ENCODE measurements around the gene SPSB2.

SPSB2 gene

DNA sequence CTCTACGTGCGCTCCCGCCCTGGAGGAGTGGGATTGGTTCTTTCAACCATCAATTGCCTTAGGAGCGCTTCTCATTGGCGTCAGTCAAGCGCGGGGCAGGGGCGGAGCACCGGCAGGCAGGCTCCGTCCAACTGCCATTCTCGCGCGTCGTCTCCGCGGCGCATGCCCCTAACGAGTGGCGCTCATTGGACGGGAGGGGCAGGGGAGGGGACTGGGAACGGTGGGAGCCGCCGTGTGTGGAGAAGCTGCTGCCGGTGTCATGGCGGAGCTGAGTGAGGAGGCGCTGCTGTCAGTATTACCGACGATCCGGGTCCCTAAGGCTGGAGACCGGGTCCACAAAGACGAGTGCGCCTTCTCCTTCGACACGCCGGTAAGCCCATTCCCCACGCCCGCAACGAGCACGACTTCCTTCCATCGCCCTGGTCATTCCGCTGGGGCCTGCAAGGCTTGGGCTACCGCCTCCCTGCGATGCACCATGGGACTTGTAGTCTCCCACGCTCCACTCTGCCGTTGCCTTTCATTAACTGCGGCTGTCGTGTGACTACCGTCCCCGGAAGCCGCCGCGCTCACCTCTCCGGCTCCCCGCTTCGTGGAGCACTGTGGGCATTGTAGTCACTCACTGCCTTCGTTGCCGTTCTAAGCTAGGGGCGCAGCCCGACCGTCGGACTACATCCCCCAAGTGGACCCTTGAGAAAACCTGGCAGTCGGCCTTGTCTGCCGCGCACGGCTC is 21.0 kb downstream of the SPSB2 start, which contains the start of gene USP5:
Gene USP5 (plus strand): TSS at position 230 of the 730 bp plus-strand sequence. CDS start 30 bp downstream, at position 260.
- Histone ChIP-seq H3K4me3 (ENCODE audit: low read length, poor library complexity, severe bottlenecking) (peak within 1 kb of the TSS; percentile 82), H3K79me2 (ENCODE audit: insufficient read depth, low read length) (peaks cover 62% of the 10 kb centered on the region)
- no peak for TF ChIP-seq EZH2phosphoT487 (IDR thresholded peaks at IDR 0.05; ENCODE audit: borderline replicate concordance)
- TF ChIP-seq, protein P1, sequence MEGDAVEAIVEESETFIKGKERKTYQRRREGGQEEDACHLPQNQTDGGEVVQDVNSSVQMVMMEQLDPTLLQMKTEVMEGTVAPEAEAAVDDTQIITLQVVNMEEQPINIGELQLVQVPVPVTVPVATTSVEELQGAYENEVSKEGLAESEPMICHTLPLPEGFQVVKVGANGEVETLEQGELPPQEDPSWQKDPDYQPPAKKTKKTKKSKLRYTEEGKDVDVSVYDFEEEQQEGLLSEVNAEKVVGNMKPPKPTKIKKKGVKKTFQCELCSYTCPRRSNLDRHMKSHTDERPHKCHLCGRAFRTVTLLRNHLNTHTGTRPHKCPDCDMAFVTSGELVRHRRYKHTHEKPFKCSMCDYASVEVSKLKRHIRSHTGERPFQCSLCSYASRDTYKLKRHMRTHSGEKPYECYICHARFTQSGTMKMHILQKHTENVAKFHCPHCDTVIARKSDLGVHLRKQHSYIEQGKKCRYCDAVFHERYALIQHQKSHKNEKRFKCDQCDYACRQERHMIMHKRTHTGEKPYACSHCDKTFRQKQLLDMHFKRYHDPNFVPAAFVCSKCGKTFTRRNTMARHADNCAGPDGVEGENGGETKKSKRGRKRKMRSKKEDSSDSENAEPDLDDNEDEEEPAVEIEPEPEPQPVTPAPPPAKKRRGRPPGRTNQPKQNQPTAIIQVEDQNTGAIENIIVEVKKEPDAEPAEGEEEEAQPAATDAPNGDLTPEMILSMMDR (conservative IDR thresholded peaks at IDR 0.05; ENCODE audit: low read length), result no peak

DNA sequence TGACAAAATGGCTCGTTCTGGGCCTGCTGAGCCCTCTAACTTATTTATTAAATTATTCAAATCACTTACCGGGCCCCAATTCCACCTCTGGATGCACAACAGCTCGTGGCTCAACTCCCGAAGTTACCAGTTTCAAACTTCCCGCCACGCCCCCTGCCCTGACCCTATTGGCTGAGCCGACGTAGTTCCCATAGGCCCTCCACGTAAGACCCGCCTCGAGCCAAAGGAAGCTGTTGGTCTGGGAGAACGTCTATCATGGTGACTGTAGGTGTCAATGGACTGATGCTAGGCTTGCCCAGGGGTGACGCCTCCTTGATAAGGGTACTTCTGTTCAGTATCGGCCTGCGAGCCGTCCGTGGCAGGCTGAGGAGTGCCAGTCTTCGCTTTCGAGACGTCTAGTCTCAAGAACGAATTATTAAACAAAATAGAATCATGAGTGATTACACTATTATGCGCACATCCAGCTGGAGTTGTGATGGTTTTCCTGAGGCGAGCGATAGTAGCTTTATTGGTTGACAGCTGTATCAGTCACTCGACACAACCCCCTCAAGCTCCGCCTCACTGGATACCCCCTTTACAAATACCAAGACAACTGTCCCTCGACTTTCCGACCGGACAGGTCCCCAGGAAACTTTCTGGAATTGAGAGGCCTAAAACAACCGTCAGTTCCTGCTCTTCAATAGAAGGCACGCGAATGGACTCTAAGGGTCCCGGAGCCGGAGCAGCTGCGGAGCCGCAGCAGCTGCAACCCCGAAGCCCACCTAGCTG is 21.8 kb downstream of the SPSB2 start, which contains the start of gene CDCA3:
Gene CDCA3 (minus strand): TSS at position 134 of the 768 bp plus-strand sequence. CDS start 334 bp downstream, outside the sequence.
- no peak for TF ChIP-seq EZH2phosphoT487 (IDR thresholded peaks at IDR 0.05; ENCODE audit: borderline replicate concordance)
- TF ChIP-seq, protein P1 (conservative IDR thresholded peaks at IDR 0.05; ENCODE audit: low read length), result no peak
- peaks cover 4% of the 10 kb centered on the region for H3F3A ChIP-seq (ENCODE audit: low read depth)
- peak within 1 kb of the TSS; percentile 95 for H3K9ac ChIP-seq (ENCODE audit: low read depth, low read length, poor library complexity, severe bottlenecking)
- peaks cover 24% of the 10 kb centered on the region for H4K20me1 ChIP-seq (ENCODE audit: insufficient read depth, low read length, poor library complexity, severe bottlenecking)
- no peaks in the 10 kb centered on the region for H3K9me2 ChIP-seq (replicated peaks; ENCODE audit: low read depth, low read length)
- peak within 1 kb of the TSS; percentile 82 for H3K4me3 ChIP-seq (ENCODE audit: low read length, poor library complexity, severe bottlenecking)
- no peaks in the 10 kb centered on the region for H3K27me3 ChIP-seq (ENCODE audit: insufficient read depth, low read length, poor library complexity, severe bottlenecking)
- H2AFZ ChIP-seq (ENCODE audit: low read length), result peak within 1 kb of the TSS; percentile 71
- H3K4me1 ChIP-seq (ENCODE audit: insufficient read depth, low read length, poor library complexity, severe bottlenecking), result peaks cover 42% of the 10 kb centered on the region
- peaks cover 32% of the 10 kb centered on the region; the same call in 1 of the 2 replicates for H3K36me3 ChIP-seq (ENCODE audit: insufficient read depth, low read length)
- peaks cover 69% of the 10 kb centered on the region for H3K79me2 ChIP-seq (ENCODE audit: insufficient read depth, low read length)
- peak within 1 kb of the TSS; percentile 90 for H3K4me2 ChIP-seq (ENCODE audit: low read depth, low read length, poor library complexity, severe bottlenecking)
- H3K9me3 ChIP-seq (ENCODE audit: insufficient read depth, low read depth, low read length), result no peaks in the 10 kb centered on the region

More for the DNA sequence above, 21.0 kb downstream of the SPSB2 start, which contains the start of gene USP5:
- H3F3A ChIP-seq (ENCODE audit: low read depth), result peaks cover 4% of the 10 kb centered on the region
- H3K4me1 ChIP-seq (ENCODE audit: insufficient read depth, low read length, poor library complexity, severe bottlenecking), result peaks cover 42% of the 10 kb centered on the region
- H4K20me1 ChIP-seq (ENCODE audit: insufficient read depth, low read length, poor library complexity, severe bottlenecking), result peaks cover 24% of the 10 kb centered on the region
- H3K4me2 ChIP-seq (ENCODE audit: low read depth, low read length, poor library complexity, severe bottlenecking), result peak within 1 kb of the TSS; percentile 90
- no peaks in the 10 kb centered on the region for H3K27me3 ChIP-seq (ENCODE audit: insufficient read depth, low read length, poor library complexity, severe bottlenecking)
- H3K9me3 ChIP-seq (ENCODE audit: insufficient read depth, low read depth, low read length), result no peaks in the 10 kb centered on the region
- H3K9ac ChIP-seq (ENCODE audit: low read depth, low read length, poor library complexity, severe bottlenecking), result peak within 1 kb of the TSS; percentile 95
- H3K36me3 ChIP-seq (ENCODE audit: insufficient read depth, low read length), result peaks cover 32% of the 10 kb centered on the region; the same call in 1 of the 2 replicates
- peak within 1 kb of the TSS; percentile 71 for H2AFZ ChIP-seq (ENCODE audit: low read length)
- H3K9me2 ChIP-seq (replicated peaks; ENCODE audit: low read depth, low read length), result no peaks in the 10 kb centered on the region

DNA sequence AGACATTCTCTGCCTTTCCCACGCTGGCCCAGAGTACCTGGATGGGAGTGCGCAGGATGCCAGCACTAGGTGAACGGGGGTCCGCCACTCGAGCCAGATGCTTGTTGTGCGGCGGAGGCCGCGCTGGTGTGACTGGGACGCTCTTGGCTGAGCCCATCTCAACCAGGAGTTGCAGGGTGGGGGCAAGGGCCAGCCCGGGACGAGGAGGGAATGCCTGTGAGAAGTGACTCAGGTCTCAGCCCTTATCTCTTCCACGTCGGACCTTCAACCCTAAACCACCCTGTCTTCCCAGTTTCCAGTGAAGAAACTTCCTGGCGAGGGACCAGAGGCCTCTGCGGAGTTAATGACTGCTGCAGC is 22.3 kb downstream of the SPSB2 start:
- Histone ChIP-seq H3K27me3 (ENCODE audit: insufficient read depth, low read length, poor library complexity, severe bottlenecking) (no peaks in the 10 kb centered on the region), H3K36me3 (ENCODE audit: insufficient read depth, low read length) (peaks cover 32% of the 10 kb centered on the region; the same call in 1 of the 2 replicates), H4K20me1 (ENCODE audit: insufficient read depth, low read length, poor library complexity, severe bottlenecking) (peaks cover 24% of the 10 kb centered on the region), H3K9me3 (ENCODE audit: insufficient read depth, low read depth, low read length) (no peaks in the 10 kb centered on the region), H3K4me2 (ENCODE audit: low read depth, low read length, poor library complexity, severe bottlenecking) (peak overlapping the region; percentile 90), H3K9me2 (replicated peaks; ENCODE audit: low read depth, low read length) (no peaks in the 10 kb centered on the region), H2AFZ (ENCODE audit: low read length) (no peak overlapping the region), H3K9ac (ENCODE audit: low read depth, low read length, poor library complexity, severe bottlenecking) (peak overlapping the region; percentile 95), H3K79me2 (ENCODE audit: insufficient read depth, low read length) (peaks cover 68% of the 10 kb centered on the region), H3K4me3 (ENCODE audit: low read length, poor library complexity, severe bottlenecking) (peak overlapping the region; percentile 82), H3F3A (ENCODE audit: low read depth) (peaks cover 4% of the 10 kb centered on the region), H3K4me1 (ENCODE audit: insufficient read depth, low read length, poor library complexity, severe bottlenecking) (peaks cover 42% of the 10 kb centered on the region)
- TF ChIP-seq, protein P1 (conservative IDR thresholded peaks at IDR 0.05; ENCODE audit: low read length), result no peak
- no peak for TF ChIP-seq EZH2phosphoT487 (IDR thresholded peaks at IDR 0.05; ENCODE audit: borderline replicate concordance)
